NCI-H2171 (cell line): ENCODE measurements around the gene OR10K2.

ENCODE experiments used
- DNase-seq: peaks from one replicate; lab custom pipeline; 2025; lab: John Stamatoyannopoulos, UW

The OR10K2 gene

GRCh38 chr1:158371188-158371953 is 54.7 kb downstream of the OR10K2 start:
- no peak for DNase-seq
